ENCODE data around the gene NFIC.
"Not testable (repeated sequence)": the region's sequence is repeated elsewhere in the genome, so short reads cannot be mapped to it uniquely, and the experiment has no call there.

The NFIC gene

DNA sequence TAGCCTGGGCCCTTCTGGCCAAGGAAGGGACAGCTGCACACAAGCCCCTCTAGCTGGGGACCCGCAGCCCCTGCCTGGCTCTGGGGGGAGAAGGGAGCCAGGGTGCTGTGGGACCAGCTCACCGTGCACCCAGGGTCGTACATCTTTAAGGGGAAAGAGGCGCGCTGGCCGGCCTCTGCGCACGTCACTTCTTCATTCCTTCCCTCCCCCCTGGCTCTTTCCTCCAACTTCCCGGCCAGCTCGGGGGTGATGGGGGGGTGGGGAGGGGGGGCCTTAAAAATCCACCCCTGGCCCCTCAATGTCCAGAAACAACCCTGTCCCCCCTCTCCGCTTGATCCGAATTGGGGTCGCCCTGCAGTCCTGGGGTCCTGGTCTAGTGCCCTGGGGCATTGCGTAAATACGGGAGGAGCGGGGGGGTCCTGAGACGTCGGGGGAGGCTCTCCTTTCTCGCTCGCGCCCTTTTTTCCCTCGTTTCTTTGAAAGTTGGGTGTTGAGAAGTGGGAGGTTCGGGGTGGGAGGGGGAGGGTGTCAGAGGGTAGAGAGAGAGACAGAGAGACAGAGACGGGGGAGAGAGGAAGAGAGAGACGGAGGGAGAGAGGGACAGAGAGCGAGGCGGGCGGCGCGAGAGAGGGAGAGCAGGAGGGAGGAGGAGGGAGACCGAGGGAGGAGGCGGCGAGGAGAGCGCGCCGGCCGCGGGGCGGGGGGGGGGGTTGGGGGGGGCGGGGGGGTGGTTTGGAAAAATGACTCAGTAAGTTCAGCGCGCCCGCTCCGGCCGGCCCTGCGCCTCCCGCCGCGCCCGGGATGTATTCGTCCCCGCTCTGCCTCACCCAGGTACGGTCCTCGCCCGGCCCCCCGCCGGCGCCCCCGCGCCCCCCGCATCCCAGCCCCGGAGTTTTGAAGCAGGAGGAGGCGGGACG is at the start of gene NFIC:
Gene NFIC (plus strand): TSS at position 748 of the 917 bp plus-strand sequence. CDS start 54 bp downstream, at position 802.
- no peak for DNase-seq (ENCODE audit: low read depth)

DNA sequence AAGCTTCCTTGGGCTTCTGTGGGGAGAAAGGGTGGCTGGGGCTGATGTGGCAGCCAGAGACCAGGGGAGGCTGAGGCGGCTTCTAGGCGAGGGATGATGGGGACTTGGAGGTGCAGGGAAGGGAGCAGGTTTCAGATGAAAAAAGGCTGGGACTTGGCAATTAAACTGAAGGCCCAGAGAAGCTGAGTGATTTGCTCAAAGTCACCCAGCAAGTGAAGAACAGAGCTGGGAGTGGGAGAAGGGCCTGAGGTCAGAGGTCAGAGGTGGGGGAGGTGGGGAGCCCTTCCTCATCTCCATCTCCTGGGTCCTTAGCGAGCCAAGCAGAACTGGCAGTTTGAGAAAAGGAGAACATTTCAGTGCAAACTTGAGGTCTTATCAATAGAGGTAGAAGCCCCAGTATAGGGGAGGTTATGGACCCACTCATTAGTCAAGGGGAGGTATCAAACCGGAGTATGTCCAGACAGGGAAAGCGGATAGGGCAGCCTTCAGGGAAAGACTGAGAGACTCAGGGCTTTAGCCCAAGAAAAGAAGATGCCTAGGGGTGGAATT is 49.6 kb upstream of the NFIC start:
- no peak for DNase-seq (ENCODE audit: low read depth)

DNA sequence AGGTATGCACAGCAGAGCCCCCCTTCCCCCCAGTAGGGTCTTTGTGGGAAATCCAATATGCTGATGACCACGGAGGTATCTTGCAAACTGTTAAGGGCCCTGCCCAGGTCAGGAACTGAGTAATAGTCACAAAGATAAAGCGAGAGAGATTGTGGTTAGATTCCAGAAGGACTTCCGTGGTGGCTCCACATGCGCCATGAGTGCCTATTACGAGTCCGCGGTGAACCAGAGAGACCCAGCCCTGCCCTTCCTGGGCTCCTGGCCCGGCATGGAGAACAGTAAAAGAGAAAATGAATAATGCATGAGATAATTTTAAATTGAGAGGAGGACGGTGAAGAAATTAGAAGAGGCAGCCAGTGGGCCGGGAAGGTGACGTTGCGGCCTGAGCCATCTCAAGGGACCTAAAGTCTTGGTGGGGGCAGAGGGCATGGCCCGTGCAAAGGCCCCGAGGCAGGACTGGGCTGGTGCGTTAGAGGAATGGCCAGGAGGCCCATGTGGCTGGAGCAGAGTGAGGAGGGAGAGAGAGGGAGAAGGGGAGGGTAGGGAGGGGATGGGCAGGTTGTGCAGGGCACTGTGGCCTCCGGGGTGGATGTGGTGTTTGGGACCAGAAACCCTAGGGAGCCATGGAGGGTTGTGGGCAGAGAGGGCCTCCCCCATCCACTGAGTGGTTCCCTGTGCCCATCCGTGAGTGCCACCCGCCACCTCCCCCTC is 46.6 kb upstream of the NFIC start:
- DNase-seq (ENCODE audit: low read depth) = no peak

DNA sequence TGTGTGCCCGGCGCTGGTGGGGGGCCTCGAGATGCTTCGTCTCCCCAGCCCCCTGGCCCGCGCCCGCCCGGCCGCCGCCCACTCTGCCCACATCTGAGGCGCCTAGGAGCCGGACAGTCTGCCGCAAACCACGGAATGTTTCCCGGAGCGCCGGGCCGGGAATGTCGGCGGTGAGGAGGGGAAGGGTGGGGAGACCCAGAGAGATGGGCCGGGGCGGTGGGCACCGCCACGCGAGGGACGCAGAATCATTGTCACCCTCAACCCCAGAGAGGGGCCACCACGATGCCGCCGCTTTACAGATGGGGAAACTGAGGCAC is 46.1 kb upstream of the NFIC start:
- DNase-seq (ENCODE audit: low read depth) = no peak

DNA sequence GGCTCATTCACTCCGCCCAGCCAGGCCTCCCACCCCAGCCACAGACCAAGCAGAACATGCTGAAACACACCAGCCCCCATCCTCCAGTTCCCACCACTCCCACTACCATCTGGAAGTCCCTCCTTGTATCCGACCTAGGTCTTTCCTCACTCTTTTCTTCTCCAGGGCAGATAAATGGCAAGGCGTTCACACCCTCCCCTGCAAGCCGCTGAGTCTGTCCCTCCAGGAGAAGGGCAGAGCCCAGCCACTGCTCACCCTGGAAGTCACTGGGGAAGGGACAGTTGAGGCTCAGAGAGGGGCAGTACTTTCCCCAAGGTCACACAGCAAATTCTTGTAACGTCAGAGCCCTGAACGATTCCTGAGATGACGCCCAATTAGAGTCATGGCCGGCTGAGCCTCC is 45.5 kb upstream of the NFIC start:
- DNase-seq (ENCODE audit: low read depth) = no peak

DNA sequence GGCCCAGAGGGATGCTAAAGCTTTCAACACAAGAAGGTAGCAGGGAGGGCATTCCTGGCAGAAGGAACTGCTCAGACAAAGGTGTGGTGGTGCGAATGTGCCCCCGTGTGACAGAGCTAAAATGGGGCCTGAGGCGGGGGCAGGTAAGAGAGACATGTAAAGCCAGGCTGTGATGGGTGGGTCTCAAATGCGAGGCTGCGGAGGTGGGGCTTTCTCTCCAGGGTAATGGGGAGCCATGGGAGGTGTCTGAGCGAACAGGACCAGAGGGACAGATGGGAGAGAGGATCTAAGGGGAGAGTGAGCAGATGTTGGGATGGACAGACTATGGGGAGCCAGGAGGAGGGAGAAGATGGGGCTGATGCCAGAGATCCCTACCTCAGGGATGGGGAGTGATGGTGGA is 44.7 kb upstream of the NFIC start:
- DNase-seq (ENCODE audit: low read depth) = no peak

DNA sequence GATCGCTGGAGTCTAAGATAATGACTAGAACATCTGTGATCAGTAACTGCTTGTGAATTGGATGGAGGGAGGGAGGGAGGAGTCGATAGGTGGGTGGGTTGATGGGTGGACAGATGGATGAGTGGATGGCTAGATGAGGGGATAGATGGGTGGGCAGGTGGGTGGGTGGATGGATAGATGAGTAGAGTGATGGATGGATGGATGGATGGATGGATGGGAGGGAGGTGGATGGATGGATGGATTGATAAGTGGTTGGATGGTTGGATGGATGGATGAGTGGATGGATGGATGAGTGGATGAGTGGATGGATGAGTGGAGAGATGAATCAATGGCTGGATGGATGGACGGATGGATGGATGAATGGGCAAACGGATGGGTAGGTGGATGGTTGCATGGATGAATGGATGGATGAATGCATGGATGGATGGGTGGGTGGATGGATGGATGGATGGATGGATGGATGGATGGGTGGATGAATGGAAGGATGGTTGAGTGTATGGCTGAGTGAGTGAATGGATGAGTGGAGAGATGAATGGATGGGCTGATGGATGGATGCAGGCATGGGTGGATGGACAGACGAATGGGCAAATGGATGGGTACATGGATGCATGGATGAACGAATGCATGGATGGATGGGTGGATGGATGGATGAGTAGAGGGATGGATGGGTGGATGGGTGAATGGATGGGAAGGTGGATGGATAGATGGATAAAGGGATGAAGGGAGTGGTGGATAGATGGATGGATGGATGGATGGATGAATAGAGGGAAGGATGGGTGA is 44.0 kb upstream of the NFIC start:
- no peak for DNase-seq (ENCODE audit: low read depth)

DNA sequence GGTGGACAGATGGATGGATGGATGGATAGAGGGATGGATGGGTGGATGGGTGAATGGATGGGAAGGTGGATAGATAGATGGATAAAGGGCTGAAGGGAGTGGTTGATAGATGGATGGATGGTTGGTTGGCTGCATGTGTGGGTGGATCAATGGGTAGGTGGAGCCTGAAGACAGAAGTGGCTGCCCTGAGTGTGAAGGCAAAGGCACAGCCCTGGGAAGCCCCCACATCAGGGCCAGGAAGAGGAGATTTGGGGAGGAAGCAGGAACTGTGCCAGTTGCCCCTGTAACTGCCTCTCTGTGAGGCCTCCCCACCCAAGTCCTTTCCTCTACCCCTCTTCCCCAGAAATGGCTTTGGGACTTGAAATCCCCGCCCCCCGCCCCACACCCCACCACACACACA is 43.4 kb upstream of the NFIC start:
- no peak for DNase-seq (ENCODE audit: low read depth)

DNA sequence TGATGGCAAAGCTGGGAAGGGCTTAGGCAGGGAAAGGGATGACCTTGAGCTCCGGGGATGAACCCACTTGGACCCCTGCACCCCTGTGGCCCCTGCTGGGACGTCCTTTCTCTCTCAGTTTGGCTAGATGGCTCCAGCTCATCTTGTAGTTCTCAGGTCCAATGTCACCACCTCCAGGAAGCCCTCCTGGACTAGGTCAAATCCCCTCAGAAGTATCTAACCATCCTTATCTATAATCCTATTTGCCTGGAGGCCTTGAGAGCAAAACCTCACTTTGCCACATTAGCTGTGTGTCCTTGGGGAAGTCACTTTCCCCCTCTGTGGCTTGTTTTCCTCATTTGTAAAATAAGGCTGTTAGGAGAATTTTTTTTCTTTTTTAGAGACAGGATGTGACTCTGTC is 42.7 kb upstream of the NFIC start:
- no peak for DNase-seq (ENCODE audit: low read depth)

DNA sequence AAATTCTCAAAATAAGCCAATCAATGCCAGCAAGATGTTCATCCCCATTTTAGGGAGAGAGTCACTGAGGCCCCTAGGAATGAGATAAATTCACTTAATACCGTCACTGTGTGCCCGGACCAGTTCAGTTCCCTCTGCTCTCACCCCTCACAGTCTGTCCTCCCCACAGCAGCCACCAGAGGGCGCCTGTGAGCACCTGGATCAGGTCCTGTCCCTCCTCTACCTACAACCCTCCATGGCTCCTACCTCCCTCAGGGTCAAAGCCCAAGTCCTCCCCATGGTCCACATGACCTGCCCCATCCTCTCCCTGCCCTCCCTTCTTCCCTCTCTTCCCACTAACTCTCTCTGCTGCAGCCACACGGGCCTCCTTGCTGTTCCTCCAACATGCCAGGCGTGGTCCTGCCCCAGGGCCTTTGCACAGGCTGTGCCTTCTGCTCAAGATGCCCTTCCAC is 42.0 kb upstream of the NFIC start:
- peak; percentile 69 for DNase-seq (ENCODE audit: low read depth)

DNA sequence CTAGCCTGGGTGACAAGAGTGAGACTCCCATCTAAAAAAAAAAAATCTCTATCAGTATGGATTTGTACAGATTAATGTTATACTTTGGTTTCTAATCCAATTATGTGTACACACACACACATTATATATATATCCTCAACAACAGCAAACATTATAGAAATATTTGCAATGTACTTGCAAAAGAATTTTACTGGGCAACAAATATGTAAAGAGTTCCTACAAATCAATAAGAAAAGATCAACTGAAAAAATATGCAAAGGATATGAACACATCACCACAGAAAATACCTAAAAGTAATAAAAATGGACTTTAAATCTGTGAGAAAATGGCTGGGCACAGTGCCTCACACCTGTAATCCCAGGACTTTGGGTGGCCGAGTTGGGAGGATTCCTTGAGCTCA is 40.9 kb upstream of the NFIC start:
- no peak for DNase-seq (ENCODE audit: low read depth)

DNA sequence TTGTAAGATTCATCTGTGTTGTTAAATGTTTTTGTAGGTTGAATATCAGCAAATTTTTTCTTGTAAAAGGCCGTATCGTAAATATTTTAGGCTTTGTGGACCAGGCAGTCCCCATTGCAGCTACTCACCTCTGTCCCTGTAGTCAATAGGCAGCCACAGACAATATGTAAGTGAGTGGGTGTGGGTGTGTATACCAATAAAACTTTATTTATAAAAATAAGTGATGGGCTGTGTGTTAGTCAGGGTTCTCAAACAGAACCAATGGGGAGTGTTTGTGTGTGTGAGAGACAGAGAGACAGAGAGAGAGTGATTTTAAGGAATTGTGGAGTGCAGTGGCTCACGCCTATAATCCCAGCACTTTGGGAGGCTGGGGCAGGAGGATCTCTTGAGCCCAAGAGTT is 37.6 kb upstream of the NFIC start:
- DNase-seq (ENCODE audit: low read depth) = no peak

DNA sequence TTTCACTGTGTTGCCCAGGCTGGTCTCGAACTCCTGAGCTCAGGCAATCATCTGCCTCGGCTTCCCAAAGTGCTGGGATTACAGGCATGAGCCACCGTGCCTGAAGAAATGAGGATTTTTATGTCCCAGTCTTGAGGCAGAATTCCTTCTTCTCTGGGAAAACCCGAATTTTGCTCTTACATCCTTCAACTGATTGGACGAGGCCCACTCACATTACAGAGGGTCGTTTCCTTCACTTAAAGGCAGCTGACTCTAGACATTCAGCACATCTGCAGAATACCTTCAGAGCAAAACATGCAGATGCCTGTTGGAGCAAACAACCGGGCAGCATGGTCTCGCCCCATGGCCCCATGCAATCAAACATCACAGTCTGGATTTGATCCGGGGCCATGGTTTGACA is 36.3 kb upstream of the NFIC start:
- no peak for DNase-seq (ENCODE audit: low read depth)

DNA sequence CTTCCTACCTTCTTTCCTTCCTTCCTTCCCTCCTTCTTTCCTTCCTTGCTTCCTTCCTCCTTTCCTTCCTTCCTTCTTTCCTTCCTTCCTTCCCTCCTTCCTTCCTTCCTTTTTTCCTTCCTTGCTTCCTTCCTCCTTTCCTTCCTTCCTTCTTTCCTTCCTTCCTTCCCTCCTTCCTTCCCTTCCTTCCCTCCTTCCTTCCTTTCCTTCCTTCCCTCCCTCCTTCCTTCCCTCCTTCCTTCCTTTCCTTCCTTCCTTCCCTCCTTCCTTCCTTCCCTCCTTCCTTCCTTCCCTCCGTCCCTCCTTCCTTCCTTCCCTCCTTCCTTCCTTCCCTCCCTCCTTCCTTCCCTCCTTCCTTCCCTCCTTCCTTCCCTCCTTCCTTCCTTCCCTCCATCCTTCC is 34.2 kb upstream of the NFIC start:
- not testable (repeated sequence) for DNase-seq (ENCODE audit: low read depth)

DNA sequence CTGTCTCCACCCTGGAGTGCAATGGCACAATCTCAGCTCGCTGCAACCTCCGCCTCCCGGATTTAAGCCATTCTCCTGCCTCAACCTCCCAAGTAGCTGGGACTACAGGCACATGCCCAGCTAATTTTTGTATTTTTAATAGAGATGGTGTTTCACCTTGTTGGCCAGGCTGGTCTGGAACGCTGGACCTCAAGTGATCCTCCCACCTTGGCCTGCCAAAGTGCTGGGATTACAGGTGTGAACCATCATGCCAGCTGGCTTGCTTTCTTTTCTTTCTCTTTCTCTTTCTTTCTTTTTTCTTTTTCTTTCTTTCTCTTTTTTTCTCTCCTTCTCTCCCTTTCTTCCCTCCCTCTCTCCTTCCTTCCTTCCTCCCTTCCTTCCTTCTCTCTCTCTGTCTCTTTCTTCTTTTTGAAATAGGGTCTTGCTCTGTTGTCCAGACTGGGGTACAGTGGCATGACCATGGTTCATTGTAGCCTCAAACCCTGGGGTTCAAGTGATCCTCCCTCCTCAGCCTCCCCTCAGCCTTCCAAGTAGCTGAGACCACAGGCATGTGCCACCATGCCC is 33.3 kb upstream of the NFIC start:
- DNase-seq (ENCODE audit: low read depth) = no peak

DNA sequence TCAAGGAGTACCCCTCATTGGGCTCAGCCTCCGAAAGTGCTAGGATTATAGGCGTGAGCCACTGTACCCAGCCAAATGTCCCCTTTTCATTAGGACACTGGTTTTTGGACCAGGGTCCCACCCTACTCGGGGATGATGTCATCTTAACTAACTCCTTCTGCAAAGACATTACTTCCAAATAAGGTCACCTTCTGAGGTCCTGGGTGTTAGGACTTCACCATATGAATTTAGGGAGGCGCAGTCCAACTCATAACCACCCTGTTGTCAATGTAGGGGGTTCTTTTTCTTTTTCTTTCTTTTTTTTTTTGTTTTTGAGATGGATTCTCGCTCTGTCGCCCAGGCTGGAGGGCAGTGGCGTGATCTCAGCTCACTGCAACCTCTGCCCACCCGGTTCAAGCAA is 32.7 kb upstream of the NFIC start:
- no peak for DNase-seq (ENCODE audit: low read depth)

DNA sequence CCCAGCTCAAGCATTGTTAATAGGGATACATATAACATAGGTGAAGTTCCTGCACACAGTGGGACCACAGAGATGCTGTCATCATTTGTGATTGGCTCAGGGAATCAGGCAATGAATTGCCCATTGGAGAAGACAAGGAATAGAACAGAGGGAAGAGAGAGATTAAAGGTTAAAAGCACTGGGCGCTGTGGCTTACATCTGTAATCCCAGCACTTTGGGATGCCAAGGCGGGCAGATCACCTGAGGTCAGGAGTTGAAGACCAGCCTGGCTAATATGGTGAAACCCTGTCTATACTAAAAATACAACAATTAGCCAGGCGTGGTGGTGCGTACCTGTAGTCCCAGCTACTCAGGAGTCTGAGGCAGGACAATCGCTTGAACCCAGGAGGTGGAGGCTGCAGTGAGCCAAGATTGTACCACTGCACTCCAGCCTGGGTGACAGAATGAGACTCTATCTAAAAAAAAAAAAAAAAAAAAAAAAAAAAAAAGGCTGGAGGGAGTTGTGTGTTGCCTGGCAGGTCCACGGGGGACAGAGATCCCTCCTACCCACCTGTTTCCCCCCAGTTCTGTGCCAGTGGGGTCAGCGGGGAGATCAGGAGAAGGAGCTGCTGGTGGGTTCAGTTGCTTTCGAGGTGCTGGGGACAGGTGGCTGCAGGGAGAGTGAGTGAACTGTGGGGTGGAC is 31.5 kb upstream of the NFIC start:
- DNase-seq (ENCODE audit: low read depth) = not testable (repeated sequence)

DNA sequence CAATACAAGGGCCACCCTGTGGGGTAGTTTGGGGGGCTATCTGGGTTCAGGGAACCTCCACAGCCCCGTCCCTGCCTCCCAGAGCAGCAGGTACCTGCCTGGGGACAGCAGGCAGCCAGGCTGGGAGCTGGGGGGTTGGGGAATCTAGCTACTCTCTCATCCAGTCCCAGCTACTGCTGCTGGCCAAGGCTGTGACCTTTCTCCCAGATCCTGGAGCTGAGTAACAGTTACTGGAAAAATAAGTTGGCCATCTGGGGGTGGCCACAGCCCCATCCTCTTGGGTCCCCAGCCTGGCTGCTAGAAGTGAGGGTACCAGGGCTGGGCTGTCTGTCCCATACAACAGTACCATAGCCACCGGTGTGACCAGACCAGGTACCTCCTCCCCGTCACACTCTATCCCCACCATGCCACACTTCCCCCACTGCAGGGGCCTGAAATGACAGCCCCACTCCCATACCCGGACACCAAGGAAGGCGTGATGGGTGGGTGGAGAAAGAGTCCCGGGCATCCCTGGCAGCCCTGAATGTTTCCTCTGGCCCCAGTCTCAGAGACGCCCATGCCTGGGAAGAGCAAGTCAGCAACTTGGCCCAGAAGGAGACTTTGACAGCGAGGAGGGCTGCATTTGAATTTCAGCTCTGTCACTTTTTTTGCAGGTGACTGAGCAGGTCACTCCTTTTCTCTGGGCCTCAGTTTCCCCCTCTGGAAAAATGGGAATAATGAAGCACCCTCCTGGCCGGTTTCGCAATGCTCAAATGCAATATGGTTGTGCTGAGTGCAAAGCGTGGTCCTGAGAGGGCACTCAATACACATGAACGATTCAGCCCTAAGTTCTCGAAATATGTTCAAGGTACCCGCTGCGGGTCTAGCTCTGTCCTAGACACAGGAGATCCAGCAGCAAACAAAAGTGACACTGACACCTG is 30.7 kb upstream of the NFIC start:
- no peak for DNase-seq (ENCODE audit: low read depth)

DNA sequence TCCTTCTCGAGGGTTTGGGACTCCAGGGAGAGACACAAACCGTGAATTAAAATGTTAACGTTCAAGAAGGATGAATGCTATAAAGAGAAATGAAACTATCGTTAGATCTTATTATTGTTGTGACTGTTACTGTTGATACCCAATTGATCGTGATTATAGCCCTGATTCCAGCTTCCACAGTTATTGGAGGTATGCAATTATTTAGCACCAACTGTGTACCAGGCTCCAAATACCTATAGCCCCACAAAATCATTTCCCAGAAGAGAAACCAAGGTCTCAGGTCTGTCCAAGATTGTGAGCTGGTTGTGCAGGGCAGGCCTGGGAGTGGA is 30.1 kb upstream of the NFIC start:
- DNase-seq (ENCODE audit: low read depth) = no peak

DNA sequence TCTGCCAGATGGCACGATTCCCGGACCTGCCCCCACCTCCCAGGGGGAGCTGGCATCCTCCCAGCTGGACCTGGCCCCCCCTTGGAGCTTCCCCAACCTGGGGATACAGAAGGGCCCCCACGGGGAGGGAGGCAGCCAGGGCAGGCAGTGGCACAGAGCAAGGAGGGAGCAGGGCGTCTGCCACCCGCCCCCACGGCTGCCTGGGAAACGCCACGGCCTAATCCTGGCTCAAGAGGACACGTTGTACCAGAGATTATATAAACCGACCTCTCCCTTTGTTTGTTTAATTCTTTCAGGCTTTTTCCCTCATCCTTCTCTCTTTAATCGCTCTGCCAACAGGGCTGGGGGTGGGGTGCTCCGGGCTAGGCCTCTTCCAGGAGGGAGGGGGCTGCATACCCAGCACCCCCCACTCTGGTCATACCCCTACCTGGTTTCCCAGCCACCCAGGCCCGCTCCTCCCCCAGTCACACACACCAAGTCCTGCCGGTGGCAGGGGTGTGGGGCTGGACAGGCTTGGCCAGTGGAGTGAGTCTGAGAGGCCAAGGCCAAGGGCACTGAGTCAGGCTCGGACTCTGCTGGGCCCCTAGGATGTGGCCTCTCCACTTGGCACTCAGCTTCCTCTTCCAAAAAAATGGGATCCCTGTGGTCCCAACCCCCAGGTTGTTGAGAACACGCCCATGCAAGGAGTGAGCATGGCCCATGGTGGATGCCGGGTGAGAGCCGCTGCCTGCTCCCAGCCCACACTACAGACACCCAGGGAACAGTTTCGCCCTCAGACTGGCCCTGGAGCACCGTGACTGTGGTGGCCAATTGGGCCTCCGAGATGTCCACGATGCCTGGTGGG is 29.5 kb upstream of the NFIC start:
- no peak for DNase-seq (ENCODE audit: low read depth)
